NCI-H146 (cell line): Measurements from ENCODE around the gene SNCAIP.

Experiments
- DNase-seq: peaks from one replicate; lab custom pipeline; 2025; lab: John Stamatoyannopoulos, UW

The SNCAIP gene

GRCh38 chr5:122429545-122430318, 117.7 kb downstream of the SNCAIP start:
- peak; percentile 5 for DNase-seq

GRCh38 chr5:122430319-122430586, 118.2 kb downstream of the SNCAIP start:
- DNase-seq, result no peak

GRCh38 chr5:122431298-122431697, 119.3 kb downstream of the SNCAIP start:
- no peak for DNase-seq

GRCh38 chr5:122434205-122434970, 122.4 kb downstream of the SNCAIP start:
- DNase-seq, result peak; percentile 56

GRCh38 chr5:122435234-122435633, 123.2 kb downstream of the SNCAIP start:
- DNase-seq, result no peak

- no peak for DNase-seq
These were observed 123.7 kb downstream of the SNCAIP start for GRCh38 chr5:122435761-122436160.

- DNase-seq, result no peak
These were observed 124.6 kb downstream of the SNCAIP start for GRCh38 chr5:122436615-122437014.

DNA sequence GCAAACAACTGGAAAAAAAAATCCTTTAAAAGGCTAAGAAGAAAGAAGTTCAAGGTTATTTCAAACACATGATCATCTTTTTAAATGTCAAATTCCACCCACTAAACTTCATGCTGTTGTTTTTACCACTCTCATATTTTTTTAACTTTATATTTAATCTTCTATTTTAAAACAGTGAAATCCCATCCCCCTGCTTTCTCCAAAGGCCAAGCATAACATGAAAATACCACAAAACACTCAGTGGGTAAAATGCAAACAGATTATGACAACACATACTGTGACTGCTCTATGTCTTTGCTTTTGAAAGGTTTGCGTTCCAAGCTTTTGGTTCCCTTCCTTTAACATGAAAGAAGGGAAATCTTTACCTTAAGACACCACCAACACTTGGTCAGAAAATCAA, 127.6 kb downstream of the SNCAIP start:
- no peak for DNase-seq

- DNase-seq, result no peak
These were observed 130.9 kb downstream of the SNCAIP start for GRCh38 chr5:122442938-122443337.

- no peak for DNase-seq
These were observed 132.4 kb downstream of the SNCAIP start for GRCh38 chr5:122444411-122444810.

- DNase-seq, result no peak
These were observed 133.0 kb downstream of the SNCAIP start for GRCh38 chr5:122445070-122445469.

GRCh38 chr5:122447072-122447471, 135.0 kb downstream of the SNCAIP start:
- no peak for DNase-seq

DNA sequence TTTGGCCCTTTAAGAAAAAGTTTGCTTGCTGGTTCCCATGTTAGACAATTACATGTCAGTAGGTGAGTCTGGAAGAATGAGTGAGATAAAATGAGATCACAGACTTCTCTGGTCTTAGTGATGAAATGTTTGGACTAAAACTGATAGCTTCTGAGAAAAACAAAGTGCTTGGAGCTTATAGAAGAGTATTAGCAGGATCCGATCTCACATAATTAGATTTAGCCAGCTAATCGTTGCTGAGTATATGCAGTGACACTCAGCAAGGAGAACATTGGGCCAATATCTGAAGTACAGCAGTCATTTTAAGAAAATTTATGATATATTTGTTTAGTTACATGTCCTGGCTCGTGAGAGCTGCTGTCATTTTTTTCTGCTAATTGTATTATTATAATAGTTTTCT, 135.8 kb downstream of the SNCAIP start:
- DNase-seq, result no peak

DNA sequence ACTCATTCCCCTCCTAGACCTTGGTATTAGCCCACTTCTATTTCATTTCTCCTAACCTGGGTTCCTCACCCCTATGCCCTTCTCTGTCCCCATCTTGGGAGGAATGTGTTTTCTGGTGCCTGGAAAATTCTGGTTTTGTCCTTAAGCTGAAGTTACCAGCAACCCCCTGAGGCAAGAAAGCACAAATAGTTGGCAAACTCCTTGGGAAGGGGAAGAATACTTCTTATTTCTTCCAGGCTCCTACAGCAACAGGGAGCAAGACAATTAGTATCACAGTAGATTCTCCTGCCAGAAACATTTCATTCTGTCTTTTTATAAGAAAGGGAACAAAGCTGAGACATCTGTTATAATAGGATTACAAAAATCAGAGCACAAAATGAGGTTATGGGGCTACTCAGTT, 142.5 kb downstream of the SNCAIP start:
- DNase-seq, result no peak

- DNase-seq, result no peak
These were observed 143.9 kb downstream of the SNCAIP start for GRCh38 chr5:122455939-122456338.

DNA sequence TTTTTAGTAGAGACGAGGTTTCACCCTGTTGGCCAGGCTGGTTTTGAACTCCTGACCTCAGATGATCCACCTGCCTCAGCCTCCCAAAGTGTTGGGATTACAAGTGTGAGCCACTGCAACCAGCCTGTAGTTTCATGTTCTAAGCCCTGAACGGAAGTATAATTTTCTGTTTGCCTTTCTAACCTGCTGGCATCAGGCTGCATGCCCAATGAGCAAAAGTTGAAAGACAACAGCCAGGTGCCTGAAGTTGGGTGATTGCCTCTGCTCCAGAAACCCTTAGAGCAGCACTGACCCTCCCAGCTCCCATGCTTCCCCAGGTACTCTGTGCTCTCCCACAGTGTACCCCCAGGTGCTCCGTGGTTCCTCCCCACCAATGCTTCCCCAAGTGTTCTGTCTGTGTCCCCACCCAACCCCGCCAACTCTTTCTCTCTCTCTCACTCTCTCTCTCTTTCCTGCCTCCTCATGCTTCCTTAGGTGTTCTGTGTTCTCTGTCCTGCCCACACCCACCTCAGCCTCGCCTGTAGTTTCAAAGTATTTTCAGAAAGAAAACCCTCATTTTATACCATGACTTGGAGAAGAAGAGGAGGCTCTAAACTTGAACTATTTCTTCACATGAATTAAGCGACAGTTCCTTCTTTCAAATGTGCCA, 145.3 kb downstream of the SNCAIP start:
- DNase-seq, result no peak

DNA sequence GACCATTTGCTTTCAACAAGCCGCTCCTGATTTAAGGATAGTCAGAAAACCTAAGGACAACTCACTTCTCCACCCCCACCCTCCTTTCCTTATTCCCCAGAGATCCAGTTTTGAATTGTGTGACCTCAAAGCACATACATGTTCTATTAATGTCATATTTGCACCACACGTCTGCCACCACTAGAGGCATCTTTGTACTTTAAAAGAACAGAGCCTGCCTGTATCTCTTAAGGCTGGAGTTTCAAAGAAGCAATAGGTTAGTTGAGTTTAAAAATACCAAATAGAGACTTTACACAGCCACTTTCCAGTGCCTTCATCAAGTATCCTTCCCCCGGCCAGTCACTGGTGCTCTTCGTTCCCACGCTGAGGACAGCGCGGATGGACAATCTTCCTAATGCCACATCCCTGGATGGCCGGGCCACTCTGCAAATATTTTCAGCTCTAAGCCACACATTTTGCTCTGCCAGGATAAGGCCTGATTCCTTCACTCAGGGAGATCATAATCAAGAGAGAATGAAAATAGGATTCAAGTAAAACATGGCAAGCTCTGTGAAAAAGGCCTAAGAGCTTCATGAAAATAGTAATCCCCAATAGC, 146.3 kb downstream of the SNCAIP start:
- DNase-seq, result no peak

GRCh38 chr5:122462486-122462885, 150.4 kb downstream of the SNCAIP start:
- DNase-seq, result no peak

GRCh38 chr5:122463221-122463620, 151.2 kb downstream of the SNCAIP start:
- DNase-seq, result no peak

DNA sequence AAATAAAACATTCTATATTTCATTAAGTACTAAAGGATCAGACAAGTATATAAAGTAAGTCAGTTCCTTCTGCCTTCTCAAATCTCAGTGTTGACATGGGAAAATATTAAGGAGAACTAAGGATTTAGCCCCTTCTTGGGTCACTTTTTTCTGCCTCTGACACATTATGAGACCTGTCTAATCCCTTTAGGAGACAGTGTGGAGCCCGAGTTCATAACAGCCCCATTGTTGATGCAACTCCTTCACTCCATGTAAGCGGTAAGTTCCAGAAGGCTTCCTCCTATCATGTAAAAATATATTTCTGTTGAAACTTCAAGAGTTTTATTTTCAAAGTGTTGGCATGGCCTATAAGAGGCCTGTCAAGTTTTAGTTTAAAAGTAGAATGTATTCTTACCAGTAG, 152.2 kb downstream of the SNCAIP start:
- DNase-seq, result no peak

DNA sequence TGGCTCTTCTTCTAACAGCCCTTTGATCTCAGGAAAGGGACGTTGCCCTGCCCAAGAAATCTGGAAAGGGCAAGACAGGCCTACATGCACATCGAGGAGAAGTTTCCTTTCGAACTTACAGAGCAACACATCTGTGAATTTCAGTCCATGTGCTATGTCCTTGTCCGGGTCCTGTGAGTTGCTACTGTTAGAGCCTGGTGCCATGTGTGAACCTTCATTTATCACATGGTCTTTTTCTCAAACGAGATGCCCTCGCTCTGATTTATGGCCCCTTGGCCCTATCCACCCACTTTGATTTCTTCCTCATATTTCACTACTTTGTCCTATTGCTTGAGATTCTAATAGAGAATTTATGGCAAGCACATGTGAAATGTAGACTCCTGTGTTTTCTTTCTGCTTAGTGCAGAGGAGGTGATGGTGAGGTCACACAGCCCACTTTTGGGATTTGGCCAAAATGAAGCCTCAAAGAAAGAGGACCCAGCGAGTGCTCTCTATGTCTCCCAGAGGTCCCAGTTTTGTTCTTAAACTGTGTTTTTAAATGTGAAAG, 153.1 kb downstream of the SNCAIP start:
- no peak for DNase-seq

GRCh38 chr5:122465994-122466393, 154.0 kb downstream of the SNCAIP start:
- no peak for DNase-seq
